WTC11 (cell line): ENCODE results near the gene FYN. TPM values are rescaled to one million over a fixed set of nuclear protein-coding genes. Genes with fewer than 3 reads are reported as not detected.

Experiments
- ATAC-seq: fragments of 200-7000 bp; cut with Tn5 transposase; 2 replicates; pipeline ENCODE4 v1.10.0; 2021; ENCODE audit warnings: mild to moderate bottlenecking, moderate library complexity
- CTCF ChIA-PET: fragments of 300-600 bp; sonication (Branson Sonifier 250); formaldehyde crosslinking; loops from one replicate; lab custom pipeline; 2021; ENCODE audit warnings: antibody characterized with exemption; lab: Charles Lee
- POLR2A ChIA-PET: fragments of 350-600 bp; sonication (Branson Sonifier 250); formaldehyde crosslinking; loops from one replicate; lab custom pipeline; 2021; ENCODE audit warnings: antibody characterized with exemption; lab: Charles Lee
- DNase-seq: peaks from one replicate; pipeline ENCODE4 v3.0.0; 2021; ENCODE audit warnings: low spot score
- H3K27ac Mint-ChIP-seq: 2 replicates; pipeline ENCODE4 v1.8.0; 2021; ENCODE audit warnings: mixed read lengths
- H3K27me3 Mint-ChIP-seq: 2 replicates; pipeline ENCODE4 v1.8.0; 2021; ENCODE audit warnings: low read depth, mild to moderate bottlenecking, moderate library complexity, mixed read lengths
- H3K36me3 Mint-ChIP-seq: 2 replicates; pipeline ENCODE4 v1.8.0; 2021; ENCODE audit warnings: mixed read lengths
- H3K4me1 Mint-ChIP-seq: 2 replicates; pipeline ENCODE4 v1.8.0; 2022; ENCODE audit warnings: mixed read lengths
- H3K4me3 Mint-ChIP-seq: 2 replicates; pipeline ENCODE4 v1.8.0; 2021; ENCODE audit warnings: mild to moderate bottlenecking, moderate library complexity, mixed read lengths
- H3K9me3 Mint-ChIP-seq: 2 replicates; pipeline ENCODE4 v1.8.0; 2021; ENCODE audit warnings: mixed read lengths
- AR ChIP-seq: fragments of 250-450 bp; sonication (Bioruptor Pico); IDR thresholded peaks from 2 replicates; pipeline ENCODE4 v1.9.0; 2021; ENCODE audit warnings: mild to moderate bottlenecking
- ARID4B ChIP-seq: sonication (generic); formaldehyde crosslinking; IDR thresholded peaks from 2 replicates; pipeline ENCODE4 v1.8.0; 2023; ENCODE audit warnings: missing genetic modification reagents, mild to moderate bottlenecking, borderline replicate concordance
- ELF4 ChIP-seq: sonication (generic); formaldehyde crosslinking; IDR thresholded peaks from 2 replicates; pipeline ENCODE4 v1.8.1; 2022; ENCODE audit warnings: low read depth, mild to moderate bottlenecking, moderate library complexity, missing genetic modification reagents
- EMX1 ChIP-seq: fragments of 250-450 bp; sonication (Bioruptor Pico); IDR thresholded peaks from 2 replicates; pipeline ENCODE4 v1.8.0; 2021; ENCODE audit warnings: mild to moderate bottlenecking
- ETV6 ChIP-seq: sonication (generic); formaldehyde crosslinking; IDR thresholded peaks from 2 replicates; pipeline ENCODE4 v1.8.1; 2022; ENCODE audit warnings: mild to moderate bottlenecking, missing genetic modification reagents
- FOXK1 ChIP-seq: sonication (generic); formaldehyde crosslinking; IDR thresholded peaks from 2 replicates; pipeline ENCODE4 v1.8.0; 2022; ENCODE audit warnings: mild to moderate bottlenecking, moderate library complexity, missing genetic modification reagents
- IRF2 ChIP-seq: sonication (generic); formaldehyde crosslinking; IDR thresholded peaks from 2 replicates; pipeline ENCODE4 v1.8.0; 2022; ENCODE audit warnings: low read depth, missing genetic modification reagents, borderline replicate concordance
- KAT7 ChIP-seq: sonication (generic); formaldehyde crosslinking; IDR thresholded peaks from 2 replicates; pipeline ENCODE4 v1.8.1; 2023; ENCODE audit warnings: missing genetic modification reagents, mild to moderate bottlenecking, borderline replicate concordance
- MXD4 ChIP-seq: fragments of 250-450 bp; sonication (Bioruptor Pico); IDR thresholded peaks from 2 replicates; pipeline ENCODE4 v1.8.0; 2021; ENCODE audit warnings: mild to moderate bottlenecking, moderate library complexity, borderline replicate concordance
- MYBL2 ChIP-seq: sonication (generic); formaldehyde crosslinking; IDR thresholded peaks from 2 replicates; pipeline ENCODE4 v1.8.1; 2023; ENCODE audit warnings: mild to moderate bottlenecking, moderate library complexity, missing genetic modification reagents
- NFATC4 ChIP-seq: fragments of 250-450 bp; sonication (Bioruptor Pico); IDR thresholded peaks from 2 replicates; pipeline ENCODE4 v1.9.0; 2021; ENCODE audit warnings: mild to moderate bottlenecking
- NR3C1 ChIP-seq: sonication (generic); formaldehyde crosslinking; conservative IDR thresholded peaks from 2 replicates; pipeline ENCODE4 v1.8.1; 2023; ENCODE audit warnings: low read depth, mild to moderate bottlenecking, missing genetic modification reagents
- OVOL2 ChIP-seq: fragments of 250-450 bp; sonication (Bioruptor Pico); IDR thresholded peaks from 2 replicates; pipeline ENCODE4 v1.9.0; 2021; ENCODE audit warnings: mild to moderate bottlenecking, borderline replicate concordance
- SP1 ChIP-seq: sonication (generic); formaldehyde crosslinking; conservative IDR thresholded peaks from 2 replicates; pipeline ENCODE4 v1.8.1; 2022; ENCODE audit warnings: missing genetic modification reagents
- TEAD4 ChIP-seq: sonication (generic); formaldehyde crosslinking; IDR thresholded peaks from 2 replicates; pipeline ENCODE4 v1.8.0; 2022; ENCODE audit warnings: mild to moderate bottlenecking, missing genetic modification reagents
- USF2 ChIP-seq: sonication (generic); formaldehyde crosslinking; IDR thresholded peaks from 2 replicates; pipeline ENCODE4 v1.8.1; 2023; ENCODE audit warnings: mild to moderate bottlenecking, missing genetic modification reagents, moderate library complexity
- ZNF121 ChIP-seq: sonication (generic); formaldehyde crosslinking; IDR thresholded peaks from 2 replicates; pipeline ENCODE4 v1.8.0; 2023; ENCODE audit warnings: missing genetic modification reagents
- ZNF138 ChIP-seq: sonication (generic); formaldehyde crosslinking; conservative IDR thresholded peaks from 2 replicates; pipeline ENCODE4 v1.8.1; 2022; ENCODE audit warnings: mild to moderate bottlenecking, moderate library complexity, missing genetic modification reagents
- ZNF512 ChIP-seq: sonication (generic); formaldehyde crosslinking; IDR thresholded peaks from 2 replicates; pipeline ENCODE4 v1.8.1; 2022; ENCODE audit warnings: missing genetic modification reagents, borderline replicate concordance
- ZNF671 ChIP-seq: fragments of 250-450 bp; sonication (Bioruptor Pico); IDR thresholded peaks from 2 replicates; pipeline ENCODE4 v1.8.0; 2021; ENCODE audit warnings: mild to moderate bottlenecking
- total RNA-seq: library from RNA; stranded (reverse); gene quantifications from 3 replicates; pipeline ENCODE4 v1.2.3, GENCODE V29; 2021

FYN gene
- total RNA-seq, 1 experiment from 2014 or later, result 63.9 TPM

- no peak for TF ChIP-seq USF2
- no peak for TF ChIP-seq EMX1 (CRISPR knock-in tag)
- no peak for TF ChIP-seq NR3C1 (CRISPR knock-in tag)
- no peak for TF ChIP-seq ZNF121 (CRISPR knock-in tag)
- no peak for TF ChIP-seq AR
- TF ChIP-seq TEAD4 (CRISPR knock-in tag), result no peak
- no peak for TF ChIP-seq ZNF671 (CRISPR knock-in tag)
- no peak for TF ChIP-seq ETV6 (CRISPR knock-in tag)
- no peak for TF ChIP-seq NFATC4 (CRISPR knock-in tag)
- TF ChIP-seq KAT7 (CRISPR knock-in tag), result no peak
- no peak for TF ChIP-seq ZNF512 (CRISPR knock-in tag)
Observed at GRCh38 chr6:111692327-111693164, 180.7 kb downstream of the FYN start (continued).

GRCh38 chr6:111691345-111692225 lies 181.7 kb downstream of the FYN start:
- Mint-ChIP-seq H3K36me3 (peaks cover 15% of the 10 kb centered on the region; the same call in 1 of the 2 replicates), H3K9me3 (no peaks in the 10 kb centered on the region), H3K27me3 (no peaks in the 10 kb centered on the region), H3K27ac (no peak overlapping the region), H3K4me3 (no peak overlapping the region), H3K4me1 (peaks cover 6% of the 10 kb centered on the region)
- ATAC-seq (no peak), DNase-seq (no peak)
- POLR2A ChIA-PET, result no interaction called here
- CTCF ChIA-PET, result no interaction called here
- TF ChIP-seq OVOL2 (CRISPR knock-in tag), result no peak
- TF ChIP-seq MYBL2 (CRISPR knock-in tag), result no peak
- TF ChIP-seq ELF4 (CRISPR knock-in tag), result no peak
- TF ChIP-seq ZNF138 (CRISPR knock-in tag), result no peak
- no peak for TF ChIP-seq SP1 (CRISPR knock-in tag)
- TF ChIP-seq AR, result no peak
- TF ChIP-seq KAT7 (CRISPR knock-in tag), result no peak
- no peak for TF ChIP-seq IRF2 (CRISPR knock-in tag)
- no peak for TF ChIP-seq ARID4B
- no peak for TF ChIP-seq FOXK1 (CRISPR knock-in tag)
- no peak for TF ChIP-seq MXD4 (CRISPR knock-in tag)
